ENCODE results near the gene PLAAT3.

DNA sequence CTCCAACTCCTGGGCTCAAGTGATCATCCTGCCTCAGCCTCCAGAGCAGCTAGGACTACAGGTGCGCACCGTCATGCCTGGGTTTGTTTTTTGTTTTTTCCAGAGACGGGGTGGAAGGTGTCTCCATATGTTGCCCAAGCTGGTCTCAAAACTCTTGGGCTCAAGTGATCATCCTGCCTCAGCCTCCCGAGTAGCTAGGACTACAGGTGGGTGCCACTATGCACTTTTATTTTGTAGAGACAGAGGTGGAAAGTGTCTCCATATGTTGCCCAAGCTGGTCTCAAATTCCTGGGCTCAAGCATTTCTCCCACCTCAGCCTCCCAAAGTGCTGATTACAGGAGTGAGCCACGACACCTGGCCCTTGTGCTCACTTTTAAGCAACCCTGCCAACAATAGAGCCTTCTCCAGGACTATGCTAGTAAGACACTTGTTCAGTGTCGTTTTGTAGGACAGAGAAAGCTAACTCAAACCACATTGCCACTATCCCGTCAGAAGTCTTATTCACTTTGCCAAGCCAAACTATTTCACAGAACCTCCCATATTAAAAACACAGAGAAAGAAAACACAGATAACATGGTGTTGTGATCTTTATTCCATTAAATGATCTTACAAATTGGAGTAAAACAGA, 9.4 kb upstream of the PLAAT3 start:
- TF ChIP-seq, protein P1, sequence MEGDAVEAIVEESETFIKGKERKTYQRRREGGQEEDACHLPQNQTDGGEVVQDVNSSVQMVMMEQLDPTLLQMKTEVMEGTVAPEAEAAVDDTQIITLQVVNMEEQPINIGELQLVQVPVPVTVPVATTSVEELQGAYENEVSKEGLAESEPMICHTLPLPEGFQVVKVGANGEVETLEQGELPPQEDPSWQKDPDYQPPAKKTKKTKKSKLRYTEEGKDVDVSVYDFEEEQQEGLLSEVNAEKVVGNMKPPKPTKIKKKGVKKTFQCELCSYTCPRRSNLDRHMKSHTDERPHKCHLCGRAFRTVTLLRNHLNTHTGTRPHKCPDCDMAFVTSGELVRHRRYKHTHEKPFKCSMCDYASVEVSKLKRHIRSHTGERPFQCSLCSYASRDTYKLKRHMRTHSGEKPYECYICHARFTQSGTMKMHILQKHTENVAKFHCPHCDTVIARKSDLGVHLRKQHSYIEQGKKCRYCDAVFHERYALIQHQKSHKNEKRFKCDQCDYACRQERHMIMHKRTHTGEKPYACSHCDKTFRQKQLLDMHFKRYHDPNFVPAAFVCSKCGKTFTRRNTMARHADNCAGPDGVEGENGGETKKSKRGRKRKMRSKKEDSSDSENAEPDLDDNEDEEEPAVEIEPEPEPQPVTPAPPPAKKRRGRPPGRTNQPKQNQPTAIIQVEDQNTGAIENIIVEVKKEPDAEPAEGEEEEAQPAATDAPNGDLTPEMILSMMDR (IDR thresholded peaks at IDR 0.05 in 4 of 5, conservative IDR thresholded peaks at IDR 0.05 in 1 of 5): no peak
- no peak for TF ChIP-seq POLR2A (IDR thresholded peaks at IDR 0.05)
